GM12878 (cell line): ENCODE measurements around the gene CCDC9. TPM values are rescaled to one million over a fixed set of nuclear protein-coding genes. Genes with fewer than 3 reads are reported as not detected.

Experiments
- ATAC-seq: fragments of 200-7000 bp; cut with Tn5 transposase; 3 replicates; pipeline ENCODE4 v1.9.1; 2020; ENCODE audit warnings: mild to moderate bottlenecking, moderate library complexity
- BruUV-seq: library from RNA; stranded (reverse); fragments of 400-500 nt; replicated peaks from 2 replicates; lab custom pipeline; 2021; lab: Mats Ljungman, UMichigan
- CTCF ChIA-PET: fragments of 300-600 bp; sonication (Branson Sonifier 250); formaldehyde crosslinking; extraction: SDS; loops from one replicate; lab custom pipeline; 2021; ENCODE audit warnings: inconsistent platforms; lab: Yijun Ruan, JAX
- POLR2A ChIA-PET: fragments of 350-600 bp; formaldehyde crosslinking; extraction: SDS; loops from one replicate; lab custom pipeline; 2021; ENCODE audit warnings: inconsistent platforms; lab: Charles Lee
- RAD21 ChIA-PET: fragments of 300-600 bp; sonication (Branson Sonifier 250); formaldehyde crosslinking; loops from one replicate; lab custom pipeline; 2023; ENCODE audit warnings: antibody characterized with exemption; ENCODE audit not compliant: unreplicated experiment; lab: Charles Lee
- SMC1A ChIA-PET: fragments of 300-600 bp; sonication (Branson Sonifier 250); formaldehyde crosslinking; loops from one replicate; lab custom pipeline; 2023; ENCODE audit not compliant: unreplicated experiment, uncharacterized antibody; lab: Charles Lee
- DNase-seq: peaks from one replicate; pipeline ENCODE4 v3.0.0-alpha.2; 2011; ENCODE audit warnings: low read depth, low spot score
- FAIRE-seq: peaks from 3 replicates; lab custom pipeline; 2011; peaks lifted over from hg19 to GRCh38; lab: Jason Lieb, UNC
- H2AFZ ChIP-seq: 2 replicates; pipeline ENCODE4 v1.6.0; 2011; ENCODE audit warnings: low read depth, low read length, control low read depth; ENCODE audit not compliant: control insufficient read depth
- H3K27ac ChIP-seq: 2 replicates; pipeline ENCODE4 v1.5.1; 2011; ENCODE audit warnings: control low read depth; ENCODE audit not compliant: control insufficient read depth, insufficient read depth
- H3K27me3 ChIP-seq, 2 experiments: replicated peaks in 1 of 2; 2 replicates each; pipeline versions ENCODE4 v1.6.0 to v1.6.1; 2011; ENCODE audit warnings: low read length in 1 of 2; ENCODE audit not compliant: control insufficient read depth in 2 of 2, insufficient read depth in 2 of 2
- H3K36me3 ChIP-seq, 2 experiments: 2 replicates each; pipeline ENCODE4 v1.5.1; 2011; ENCODE audit warnings: low read length in 1 of 2; ENCODE audit not compliant: control insufficient read depth in 2 of 2, insufficient read depth in 2 of 2
- H3K4me1 ChIP-seq: 2 replicates; pipeline ENCODE4 v1.6.1; 2011; ENCODE audit warnings: mild to moderate bottlenecking, low read length, moderate library complexity, mixed read lengths; ENCODE audit not compliant: control insufficient read depth, insufficient read depth
- H3K4me2 ChIP-seq: 2 replicates; pipeline ENCODE4 v1.6.0; 2011; ENCODE audit warnings: control low read depth; ENCODE audit not compliant: control insufficient read depth, insufficient read depth
- H3K4me3 ChIP-seq: fragments of 200-600 bp; sonication (generic); 2 replicates; pipeline ENCODE4 v1.5.1; 2016
- H3K79me2 ChIP-seq: 2 replicates; pipeline ENCODE4 v1.6.0; 2011; ENCODE audit warnings: low read length; ENCODE audit not compliant: control insufficient read depth, insufficient read depth
- H3K9ac ChIP-seq: 2 replicates; pipeline ENCODE4 v1.8.0; 2011; ENCODE audit warnings: low read length, control low read depth, mixed read lengths; ENCODE audit not compliant: control insufficient read depth, insufficient read depth
- H3K9me3 ChIP-seq: replicated peaks from 3 replicates; pipeline ENCODE4 v1.5.1; 2011; ENCODE audit warnings: mild to moderate bottlenecking, low read length; ENCODE audit not compliant: control insufficient read depth, insufficient read depth
- H4K20me1 ChIP-seq: 2 replicates; pipeline ENCODE4 v1.6.0; 2011; ENCODE audit not compliant: control insufficient read depth, insufficient read depth
- BHLHE40 ChIP-seq, 2 experiments: fragments of 450-650 bp in 1 of 2; IDR thresholded peaks; 2 replicates each; pipeline ENCODE4 v1.6.1; 2011 to 2017; ENCODE audit warnings: low read depth in 2 of 2, borderline replicate concordance in 1 of 2, improper control_type of control experiment in 1 of 2, low read length in 1 of 2, mild to moderate bottlenecking in 1 of 2
- CHD1 ChIP-seq: IDR thresholded peaks from 2 replicates; pipeline ENCODE4 v1.6.1; 2012; ENCODE audit warnings: low read depth, low read length, improper control_type of control experiment
- ESRRA ChIP-seq: IDR thresholded peaks from 2 replicates; pipeline ENCODE4 v1.6.1; 2012; ENCODE audit warnings: mild to moderate bottlenecking, low read length, improper control_type of control experiment
- FOXM1 ChIP-seq: IDR thresholded peaks from 2 replicates; pipeline ENCODE4 v1.6.1; 2012; ENCODE audit warnings: low read depth, mild to moderate bottlenecking, inconsistent platforms, low read length, moderate library complexity
- JUNB ChIP-seq: IDR thresholded peaks from 2 replicates; pipeline ENCODE4 v1.6.1; 2016; ENCODE audit warnings: antibody characterized with exemption, mild to moderate bottlenecking
- JUND ChIP-seq: IDR thresholded peaks from 2 replicates; pipeline ENCODE4 v1.6.1; 2012; ENCODE audit warnings: low read depth, mild to moderate bottlenecking, low read length, improper control_type of control experiment, moderate library complexity
- KAT2A ChIP-seq: conservative IDR thresholded peaks from 2 replicates; pipeline ENCODE4 v1.6.1; 2011; ENCODE audit warnings: low read depth, low read length; ENCODE audit not compliant: control insufficient read depth
- NBN ChIP-seq: fragments of 450-650 bp; IDR thresholded peaks from 2 replicates; pipeline ENCODE4 v1.6.1; 2016
- SIN3A ChIP-seq: IDR thresholded peaks from 2 replicates; pipeline ENCODE4 v1.6.1; 2012; ENCODE audit warnings: low read depth, low read length, improper control_type of control experiment
- SMC3 ChIP-seq: IDR thresholded peaks from 2 replicates; pipeline ENCODE4 v1.6.1; 2011; ENCODE audit warnings: low read length, improper control_type of control experiment, borderline replicate concordance
- ZNF24 ChIP-seq: fragments of 450-650 bp; IDR thresholded peaks from 2 replicates; pipeline ENCODE4 v1.6.1; 2017; ENCODE audit warnings: antibody characterized with exemption, mild to moderate bottlenecking
- ZSCAN29 ChIP-seq: fragments of 450-650 bp; IDR thresholded peaks from 2 replicates; pipeline ENCODE4 v1.6.1; 2017; ENCODE audit warnings: mild to moderate bottlenecking, moderate library complexity
- WGBS: methylation state at CpG from one replicate; pipeline ENCODE4 v1.1.6; 2016; ENCODE audit warnings: low lambda C conversion rate; ENCODE audit not compliant: insufficient replicate concordance, insufficient coverage; ENCODE audit errors: missing lambda C conversion rate; 5-methylcytosine and 5-hydroxymethylcytosine counted together
- in situ Hi-C: fragments of 300-500 bp; cut with MboI; formaldehyde crosslinking; loops from 9 replicates; pipeline ENCODE4 v1.14.3; 2018; ENCODE audit warnings: mixed read lengths
- intact Hi-C: fragments of 100-400 bp; cut with micrococcal nuclease; formaldehyde crosslinking; loops from one replicate; pipeline ENCODE4 v1.14.2; 2022; ENCODE audit not compliant: unreplicated experiment
- polyA plus RNA-seq, 11 experiments: library from polyadenylated mRNA; depleted of rRNA in 4 of 11; unstranded in 6 of 11; stranded (reverse) in 5 of 11; fragments of >200 nt; fragmentation: Nextera tagmentation in 4 of 11; fragmentation: Illumina TruSeq in 1 of 11; extraction: Ambion mirVana in 4 of 11; extraction: Trizol in 1 of 11; gene quantifications; 1 replicate in 1 of 11; 2 replicates in 10 of 11; pipeline versions ENCODE4 v1.2.1 to v1.2.3, GENCODE V29; 2011 to 2016; ENCODE audit warnings: inconsistent platforms in 2 of 11, missing spikeins in 2 of 11, low read depth in 1 of 11
- total RNA-seq, 4 experiments: library from RNA; depleted of rRNA in 3 of 4; stranded (reverse); fragments of >200 nt in 3 of 4; fragmentation: Illumina TruSeq in 1 of 4; extraction: Trizol in 1 of 4; gene quantifications; 2 replicates each; pipeline versions ENCODE4 v1.2.1 to v1.2.3, GENCODE V29; 2013 to 2021
- TF ChIP-seq, protein P1 (sequence below): IDR thresholded peaks from 2 replicates; pipeline ENCODE4 v1.6.1; 2012; ENCODE audit warnings: improper control_type of control experiment, low read depth, low read length; ENCODE audit not compliant: insufficient replicate concordance
- TF ChIP-seq, protein P2 (sequence below): fragments of 450-650 bp; IDR thresholded peaks from 2 replicates; pipeline ENCODE4 v1.6.1; 2014; ENCODE audit warnings: mild to moderate bottlenecking
- TF ChIP-seq, protein P3 (sequence below): IDR thresholded peaks from 2 replicates; pipeline ENCODE4 v1.6.1; 2011; ENCODE audit warnings: borderline replicate concordance, low read depth, mild to moderate bottlenecking, moderate library complexity, low read length; ENCODE audit not compliant: insufficient read depth, poor library complexity, severe bottlenecking
- TF ChIP-seq, protein P4 (sequence below): fragments of 450-650 bp; IDR thresholded peaks from 2 replicates; pipeline ENCODE4 v1.6.1; 2017; ENCODE audit warnings: borderline replicate concordance

The CCDC9 gene
- total and polyA plus RNA-seq, 10 of the 15 experiments (the other 5 are each of a cell fraction or from before 2014, with no cell fraction given), result 0.18 to 17.5 (median 7.1) TPM; not detected in 1

DNA sequence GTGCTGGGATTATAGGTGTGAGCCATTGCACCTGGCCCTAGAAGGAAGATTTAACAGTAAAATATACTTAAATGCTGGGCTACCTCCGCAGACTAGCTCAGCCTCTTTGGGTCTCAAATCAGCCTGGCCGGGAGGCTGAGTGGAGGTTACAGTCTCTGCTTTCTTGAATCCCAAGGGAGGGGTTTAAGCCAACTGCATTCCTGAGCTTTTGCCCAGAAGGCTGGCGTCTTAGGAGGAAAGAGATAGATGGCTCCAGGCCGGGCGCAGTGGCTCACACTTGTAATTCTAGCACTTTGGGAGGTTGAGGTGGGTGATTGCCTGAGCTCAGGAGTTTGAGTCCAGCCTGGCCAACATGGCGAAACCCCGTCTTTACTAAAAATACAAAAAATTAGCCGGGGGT lies 52.7 kb downstream of the CCDC9 start:
- ATAC-seq (no peak), FAIRE-seq (no peak), DNase-seq (no peak)
- Histone ChIP-seq H2AFZ (no peak overlapping the region), H3K36me3 (no peaks in the 10 kb centered on the region; a peak in 1 of 4 replicates), H3K27ac (no peak overlapping the region), H3K4me2 (no peak overlapping the region), H3K9me3 (no peaks in the 10 kb centered on the region; the same call in 2 of the 3 replicates), H3K27me3 (no peaks in the 10 kb centered on the region), H3K4me1 (peaks cover 2% of the 10 kb centered on the region), H3K79me2 (no peaks in the 10 kb centered on the region), H4K20me1 (no peaks in the 10 kb centered on the region), H3K4me3 (no peak overlapping the region), H3K9ac (no peak overlapping the region)
- ChIA-PET CTCF (interaction anchor here (0.7 to 2.1 kb wide), 5 partner anchors 13 to 83 kb away, joined by 3 to 16 read pairs (median 8); partner anchors contain the start of gene DHX34), POLR2A (interaction anchor here (0.7 kb wide), 1 partner anchor 683 kb away, joined by 5 read pairs; no protein-coding TSS in a partner anchor), SMC1A (interaction anchor here (1.3 to 1.6 kb wide), 3 partner anchors 12 to 119 kb away, joined by 3 to 5 read pairs (median 4); no protein-coding TSS in a partner anchor), RAD21 (interaction anchor here (0.9 to 1.0 kb wide), 2 partner anchors 40 to 82 kb away, joined by 3 to 7 read pairs; partner anchors contain the start of gene DHX34)
- no TSS peak for BruUV-seq
- WGBS, result 33% methylated on average over 8 of the region's 8 CpGs
- intact Hi-C loops, result no loop called here
- TF ChIP-seq ZSCAN29, result no peak
- TF ChIP-seq KAT2A, result no peak
- TF ChIP-seq ZNF24, result no peak
- TF ChIP-seq, protein P1, sequence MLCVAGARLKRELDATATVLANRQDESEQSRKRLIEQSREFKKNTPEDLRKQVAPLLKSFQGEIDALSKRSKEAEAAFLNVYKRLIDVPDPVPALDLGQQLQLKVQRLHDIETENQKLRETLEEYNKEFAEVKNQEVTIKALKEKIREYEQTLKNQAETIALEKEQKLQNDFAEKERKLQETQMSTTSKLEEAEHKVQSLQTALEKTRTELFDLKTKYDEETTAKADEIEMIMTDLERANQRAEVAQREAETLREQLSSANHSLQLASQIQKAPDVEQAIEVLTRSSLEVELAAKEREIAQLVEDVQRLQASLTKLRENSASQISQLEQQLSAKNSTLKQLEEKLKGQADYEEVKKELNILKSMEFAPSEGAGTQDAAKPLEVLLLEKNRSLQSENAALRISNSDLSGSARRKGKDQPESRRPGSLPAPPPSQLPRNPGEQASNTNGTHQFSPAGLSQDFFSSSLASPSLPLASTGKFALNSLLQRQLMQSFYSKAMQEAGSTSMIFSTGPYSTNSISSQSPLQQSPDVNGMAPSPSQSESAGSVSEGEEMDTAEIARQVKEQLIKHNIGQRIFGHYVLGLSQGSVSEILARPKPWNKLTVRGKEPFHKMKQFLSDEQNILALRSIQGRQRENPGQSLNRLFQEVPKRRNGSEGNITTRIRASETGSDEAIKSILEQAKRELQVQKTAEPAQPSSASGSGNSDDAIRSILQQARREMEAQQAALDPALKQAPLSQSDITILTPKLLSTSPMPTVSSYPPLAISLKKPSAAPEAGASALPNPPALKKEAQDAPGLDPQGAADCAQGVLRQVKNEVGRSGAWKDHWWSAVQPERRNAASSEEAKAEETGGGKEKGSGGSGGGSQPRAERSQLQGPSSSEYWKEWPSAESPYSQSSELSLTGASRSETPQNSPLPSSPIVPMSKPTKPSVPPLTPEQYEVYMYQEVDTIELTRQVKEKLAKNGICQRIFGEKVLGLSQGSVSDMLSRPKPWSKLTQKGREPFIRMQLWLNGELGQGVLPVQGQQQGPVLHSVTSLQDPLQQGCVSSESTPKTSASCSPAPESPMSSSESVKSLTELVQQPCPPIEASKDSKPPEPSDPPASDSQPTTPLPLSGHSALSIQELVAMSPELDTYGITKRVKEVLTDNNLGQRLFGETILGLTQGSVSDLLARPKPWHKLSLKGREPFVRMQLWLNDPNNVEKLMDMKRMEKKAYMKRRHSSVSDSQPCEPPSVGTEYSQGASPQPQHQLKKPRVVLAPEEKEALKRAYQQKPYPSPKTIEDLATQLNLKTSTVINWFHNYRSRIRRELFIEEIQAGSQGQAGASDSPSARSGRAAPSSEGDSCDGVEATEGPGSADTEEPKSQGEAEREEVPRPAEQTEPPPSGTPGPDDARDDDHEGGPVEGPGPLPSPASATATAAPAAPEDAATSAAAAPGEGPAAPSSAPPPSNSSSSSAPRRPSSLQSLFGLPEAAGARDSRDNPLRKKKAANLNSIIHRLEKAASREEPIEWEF, result no peak
- TF ChIP-seq NBN, result no peak
- TF ChIP-seq, protein P2, sequence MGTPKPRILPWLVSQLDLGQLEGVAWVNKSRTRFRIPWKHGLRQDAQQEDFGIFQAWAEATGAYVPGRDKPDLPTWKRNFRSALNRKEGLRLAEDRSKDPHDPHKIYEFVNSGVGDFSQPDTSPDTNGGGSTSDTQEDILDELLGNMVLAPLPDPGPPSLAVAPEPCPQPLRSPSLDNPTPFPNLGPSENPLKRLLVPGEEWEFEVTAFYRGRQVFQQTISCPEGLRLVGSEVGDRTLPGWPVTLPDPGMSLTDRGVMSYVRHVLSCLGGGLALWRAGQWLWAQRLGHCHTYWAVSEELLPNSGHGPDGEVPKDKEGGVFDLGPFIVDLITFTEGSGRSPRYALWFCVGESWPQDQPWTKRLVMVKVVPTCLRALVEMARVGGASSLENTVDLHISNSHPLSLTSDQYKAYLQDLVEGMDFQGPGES, result no peak
- TF ChIP-seq BHLHE40 (IDR thresholded peaks at IDR 0.05; ENCODE audit: borderline replicate concordance in 1 of 2, low read depth in 2 of 2, low read length in 1 of 2), result no peak
- TF ChIP-seq, protein P3, sequence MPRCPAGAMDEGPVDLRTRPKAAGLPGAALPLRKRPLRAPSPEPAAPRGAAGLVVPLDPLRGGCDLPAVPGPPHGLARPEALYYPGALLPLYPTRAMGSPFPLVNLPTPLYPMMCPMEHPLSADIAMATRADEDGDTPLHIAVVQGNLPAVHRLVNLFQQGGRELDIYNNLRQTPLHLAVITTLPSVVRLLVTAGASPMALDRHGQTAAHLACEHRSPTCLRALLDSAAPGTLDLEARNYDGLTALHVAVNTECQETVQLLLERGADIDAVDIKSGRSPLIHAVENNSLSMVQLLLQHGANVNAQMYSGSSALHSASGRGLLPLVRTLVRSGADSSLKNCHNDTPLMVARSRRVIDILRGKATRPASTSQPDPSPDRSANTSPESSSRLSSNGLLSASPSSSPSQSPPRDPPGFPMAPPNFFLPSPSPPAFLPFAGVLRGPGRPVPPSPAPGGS, result no peak
- TF ChIP-seq SMC3, result no peak
- no peak for TF ChIP-seq SIN3A
- TF ChIP-seq JUND, result no peak
- TF ChIP-seq ESRRA, result no peak
- TF ChIP-seq CHD1, result no peak
- TF ChIP-seq JUNB, result no peak
- TF ChIP-seq, protein P4, sequence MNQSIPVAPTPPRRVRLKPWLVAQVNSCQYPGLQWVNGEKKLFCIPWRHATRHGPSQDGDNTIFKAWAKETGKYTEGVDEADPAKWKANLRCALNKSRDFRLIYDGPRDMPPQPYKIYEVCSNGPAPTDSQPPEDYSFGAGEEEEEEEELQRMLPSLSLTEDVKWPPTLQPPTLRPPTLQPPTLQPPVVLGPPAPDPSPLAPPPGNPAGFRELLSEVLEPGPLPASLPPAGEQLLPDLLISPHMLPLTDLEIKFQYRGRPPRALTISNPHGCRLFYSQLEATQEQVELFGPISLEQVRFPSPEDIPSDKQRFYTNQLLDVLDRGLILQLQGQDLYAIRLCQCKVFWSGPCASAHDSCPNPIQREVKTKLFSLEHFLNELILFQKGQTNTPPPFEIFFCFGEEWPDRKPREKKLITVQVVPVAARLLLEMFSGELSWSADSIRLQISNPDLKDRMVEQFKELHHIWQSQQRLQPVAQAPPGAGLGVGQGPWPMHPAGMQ, result no peak
- no peak for TF ChIP-seq FOXM1
- in situ Hi-C loops, result no loop called here
